HCT116 (cell line): ENCODE data around the gene UBXN10.

ENCODE experiments used
- CEBPB ChIP-seq: IDR thresholded peaks from 2 replicates; pipeline ENCODE4 v1.6.1; 2012; ENCODE audit warnings: low read depth
- CTCF ChIP-seq, 3 experiments: fragments of 200-600 bp in 1 of 3; sonication (generic) in 1 of 3; IDR thresholded peaks in 2 of 3; conservative IDR thresholded peaks in 1 of 3; 2 replicates each; pipeline ENCODE4 v1.5.1; 2012 to 2017; ENCODE audit warnings: low read depth in 2 of 3, low read length in 2 of 3, antibody characterized with exemption in 1 of 3, borderline replicate concordance in 1 of 3, control low read depth in 1 of 3, mild to moderate bottlenecking in 1 of 3, mixed read lengths in 1 of 3, mixed run types in 1 of 3, moderate library complexity in 1 of 3; ENCODE audit not compliant: insufficient read depth in 1 of 3
- JUND ChIP-seq: IDR thresholded peaks from 2 replicates; pipeline ENCODE4 v1.6.1; 2012
- MAX ChIP-seq: IDR thresholded peaks from 2 replicates; pipeline ENCODE4 v1.6.1; 2012
- POLR2A ChIP-seq: IDR thresholded peaks from 2 replicates; pipeline ENCODE4 v1.7.0; 2011; ENCODE audit warnings: borderline replicate concordance; ENCODE audit not compliant: insufficient read depth, insufficient read length; ENCODE audit errors: extremely low read depth
- POLR2AphosphoS5 ChIP-seq: IDR thresholded peaks from 2 replicates; pipeline ENCODE4 v1.6.1; 2011; ENCODE audit warnings: mild to moderate bottlenecking, low read depth, low read length, moderate library complexity
- REST ChIP-seq: IDR thresholded peaks from 2 replicates; pipeline ENCODE4 v1.6.1; 2012; ENCODE audit warnings: low read depth
- SIN3A ChIP-seq: IDR thresholded peaks from 2 replicates; pipeline ENCODE4 v1.6.1; 2012; ENCODE audit warnings: low read depth
- YY1 ChIP-seq: IDR thresholded peaks from 2 replicates; pipeline ENCODE4 v1.6.1; 2011; ENCODE audit warnings: low read length, low read depth, moderate library complexity, mild to moderate bottlenecking; ENCODE audit not compliant: insufficient replicate concordance; ENCODE audit errors: extremely low read depth
- ZNF274 ChIP-seq: fragments of 200-500 bp; sonication (Bioruptor generic); IDR thresholded peaks from 2 replicates; pipeline ENCODE4 v1.6.1; 2014; ENCODE audit warnings: mild to moderate bottlenecking, low read depth, low read length, inconsistent platforms

GRCh38 chr1:20198918-20199317 lies 13.0 kb downstream of the UBXN10 start:
- TF ChIP-seq CTCF (IDR thresholded peaks at IDR 0.05 in 2 of 3, conservative IDR thresholded peaks at IDR 0.05 in 1 of 3; ENCODE audit: borderline replicate concordance in 1 of 3, insufficient read depth in 1 of 3, low read depth in 2 of 3, low read length in 2 of 3) (no peak), SIN3A (no peak), YY1 (no peak), MAX (no peak), REST (no peak), POLR2AphosphoS5 (no peak), POLR2A (no peak), CEBPB (no peak), ZNF274 (no peak), JUND (no peak)
